OCI-LY3 (cell line): ENCODE results near the gene MIER2.

ENCODE experiments used
- EZH2phosphoT487 ChIP-seq: fragments of 200-600 bp; shearing (Covaris generic); IDR thresholded peaks from 2 replicates; pipeline ENCODE4 v1.6.1; 2018; ENCODE audit warnings: antibody characterized with exemption, mixed run types, low read depth
- TF ChIP-seq, protein P1 (sequence below): fragments of 200-600, 300-600 bp; sonication (generic); IDR thresholded peaks from 2 replicates; pipeline ENCODE4 v1.5.1; 2014; ENCODE audit warnings: antibody characterized with exemption, low read length, low read depth

GRCh38 chr19:374886-375235 lies 30.3 kb upstream of the MIER2 start:
- TF ChIP-seq EZH2phosphoT487: no peak
- TF ChIP-seq, protein P1, sequence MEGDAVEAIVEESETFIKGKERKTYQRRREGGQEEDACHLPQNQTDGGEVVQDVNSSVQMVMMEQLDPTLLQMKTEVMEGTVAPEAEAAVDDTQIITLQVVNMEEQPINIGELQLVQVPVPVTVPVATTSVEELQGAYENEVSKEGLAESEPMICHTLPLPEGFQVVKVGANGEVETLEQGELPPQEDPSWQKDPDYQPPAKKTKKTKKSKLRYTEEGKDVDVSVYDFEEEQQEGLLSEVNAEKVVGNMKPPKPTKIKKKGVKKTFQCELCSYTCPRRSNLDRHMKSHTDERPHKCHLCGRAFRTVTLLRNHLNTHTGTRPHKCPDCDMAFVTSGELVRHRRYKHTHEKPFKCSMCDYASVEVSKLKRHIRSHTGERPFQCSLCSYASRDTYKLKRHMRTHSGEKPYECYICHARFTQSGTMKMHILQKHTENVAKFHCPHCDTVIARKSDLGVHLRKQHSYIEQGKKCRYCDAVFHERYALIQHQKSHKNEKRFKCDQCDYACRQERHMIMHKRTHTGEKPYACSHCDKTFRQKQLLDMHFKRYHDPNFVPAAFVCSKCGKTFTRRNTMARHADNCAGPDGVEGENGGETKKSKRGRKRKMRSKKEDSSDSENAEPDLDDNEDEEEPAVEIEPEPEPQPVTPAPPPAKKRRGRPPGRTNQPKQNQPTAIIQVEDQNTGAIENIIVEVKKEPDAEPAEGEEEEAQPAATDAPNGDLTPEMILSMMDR: no peak
